ENCODE measurements around the gene PLAC1.

PLAC1 gene

DNA sequence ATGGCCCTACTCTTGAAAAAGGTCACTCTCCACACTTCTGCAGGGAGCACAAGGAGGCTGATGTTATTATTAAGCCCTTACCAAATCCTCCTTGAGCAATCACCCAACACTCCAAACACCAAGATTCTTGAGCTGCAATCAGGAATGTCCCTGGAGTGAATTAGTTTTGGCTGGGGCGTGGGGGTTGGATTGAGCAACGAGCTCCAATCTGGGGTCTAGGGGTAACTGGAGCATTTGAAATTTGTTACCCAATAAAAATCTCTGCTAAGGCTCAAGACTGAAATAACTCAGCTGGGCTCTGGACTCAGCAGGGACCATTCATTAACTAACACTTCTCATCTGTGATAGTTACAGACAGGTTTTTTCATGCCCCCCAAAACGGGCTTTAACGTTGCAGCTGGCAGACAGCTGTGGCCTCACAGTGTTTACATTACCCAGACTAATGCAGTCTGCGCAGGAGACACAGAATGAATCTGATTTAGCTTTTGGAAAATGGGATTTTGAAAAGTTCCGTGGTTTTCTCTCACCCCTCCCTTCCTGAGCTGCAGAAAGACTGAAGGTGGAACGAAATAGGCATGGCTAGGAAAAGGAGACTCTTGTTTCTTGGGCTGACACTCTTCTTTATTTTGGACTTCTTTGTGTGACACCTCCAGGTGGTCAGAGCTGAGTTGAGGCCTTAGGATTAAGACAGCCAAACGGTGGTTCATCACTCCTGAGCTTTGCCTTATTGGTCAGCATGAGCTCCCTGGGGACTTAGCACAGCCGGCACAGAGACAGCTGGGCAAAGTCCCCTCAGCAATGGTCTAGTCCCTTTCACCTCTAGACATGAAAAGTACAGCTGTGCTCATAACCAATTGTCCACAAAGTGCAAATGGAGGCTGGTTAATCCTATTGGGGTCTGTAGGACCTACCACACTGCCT, 26.6 kb downstream of the PLAC1 start:
- DNase-seq (ENCODE audit: extremely low read depth, insufficient read length): no peak
- Histone ChIP-seq H3K27me3 (replicated peaks; ENCODE audit: control insufficient read depth, insufficient read depth, low read length) (no peaks in the 10 kb centered on the region), H3K36me3 (ENCODE audit: control insufficient read depth, insufficient read depth, low read length) (no peaks in the 10 kb centered on the region), H3K4me3 (replicated peaks; ENCODE audit: low read depth, low read length) (no peak overlapping the region)
- TF ChIP-seq, protein P1, sequence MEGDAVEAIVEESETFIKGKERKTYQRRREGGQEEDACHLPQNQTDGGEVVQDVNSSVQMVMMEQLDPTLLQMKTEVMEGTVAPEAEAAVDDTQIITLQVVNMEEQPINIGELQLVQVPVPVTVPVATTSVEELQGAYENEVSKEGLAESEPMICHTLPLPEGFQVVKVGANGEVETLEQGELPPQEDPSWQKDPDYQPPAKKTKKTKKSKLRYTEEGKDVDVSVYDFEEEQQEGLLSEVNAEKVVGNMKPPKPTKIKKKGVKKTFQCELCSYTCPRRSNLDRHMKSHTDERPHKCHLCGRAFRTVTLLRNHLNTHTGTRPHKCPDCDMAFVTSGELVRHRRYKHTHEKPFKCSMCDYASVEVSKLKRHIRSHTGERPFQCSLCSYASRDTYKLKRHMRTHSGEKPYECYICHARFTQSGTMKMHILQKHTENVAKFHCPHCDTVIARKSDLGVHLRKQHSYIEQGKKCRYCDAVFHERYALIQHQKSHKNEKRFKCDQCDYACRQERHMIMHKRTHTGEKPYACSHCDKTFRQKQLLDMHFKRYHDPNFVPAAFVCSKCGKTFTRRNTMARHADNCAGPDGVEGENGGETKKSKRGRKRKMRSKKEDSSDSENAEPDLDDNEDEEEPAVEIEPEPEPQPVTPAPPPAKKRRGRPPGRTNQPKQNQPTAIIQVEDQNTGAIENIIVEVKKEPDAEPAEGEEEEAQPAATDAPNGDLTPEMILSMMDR (IDR thresholded peaks at IDR 0.05; ENCODE audit: insufficient read depth, low read length, poor library complexity, severe bottlenecking): no peak

DNA sequence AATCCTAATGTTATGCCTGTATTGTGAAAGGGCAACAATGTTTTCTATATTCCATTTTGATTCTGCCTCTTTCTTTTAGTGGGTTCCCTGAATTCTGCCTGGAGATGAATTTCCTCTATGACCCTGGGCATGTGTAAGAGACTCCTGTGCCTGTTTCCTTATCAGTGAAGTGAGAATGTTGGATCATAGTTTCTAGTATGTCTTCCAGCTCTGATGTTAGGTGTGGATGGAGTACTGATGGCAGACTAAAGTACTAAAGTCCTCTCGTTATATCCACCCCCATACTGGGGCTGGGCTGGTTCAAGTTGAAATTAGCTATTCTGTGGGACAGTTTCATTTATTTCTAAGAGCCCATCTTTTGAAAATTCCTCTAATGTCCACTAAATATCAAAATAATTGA, 29.6 kb downstream of the PLAC1 start:
- TF ChIP-seq, protein P1 (IDR thresholded peaks at IDR 0.05; ENCODE audit: insufficient read depth, low read length, poor library complexity, severe bottlenecking): no peak
- H3K36me3 ChIP-seq (ENCODE audit: control insufficient read depth, insufficient read depth, low read length): no peaks in the 10 kb centered on the region
- DNase-seq (ENCODE audit: extremely low read depth, insufficient read length): no peak
- H3K27me3 ChIP-seq (replicated peaks; ENCODE audit: control insufficient read depth, insufficient read depth, low read length): no peaks in the 10 kb centered on the region
- H3K4me3 ChIP-seq (replicated peaks; ENCODE audit: low read depth, low read length): no peak overlapping the region

DNA sequence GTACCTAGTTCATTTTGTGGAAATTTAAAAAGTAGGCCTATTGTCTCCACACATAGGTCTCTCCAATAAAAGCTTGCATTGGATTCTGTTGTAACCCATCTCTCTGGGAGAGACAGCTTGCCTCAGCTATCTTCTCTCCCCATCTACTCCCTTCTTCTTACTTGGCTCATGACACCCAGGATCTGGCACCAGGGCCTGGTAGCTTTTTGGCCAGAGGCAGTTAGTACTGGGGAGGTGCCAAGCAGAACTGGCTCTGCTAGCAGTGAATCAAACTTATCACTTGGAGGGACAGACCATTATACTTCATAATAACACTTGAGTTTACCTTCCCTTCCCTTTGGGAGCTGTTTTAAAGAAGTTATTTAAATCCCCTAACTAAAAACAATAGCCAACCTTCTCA, 31.8 kb downstream of the PLAC1 start:
- DNase-seq (ENCODE audit: extremely low read depth, insufficient read length): no peak
- Histone ChIP-seq H3K27me3 (replicated peaks; ENCODE audit: control insufficient read depth, insufficient read depth, low read length) (no peaks in the 10 kb centered on the region), H3K4me3 (replicated peaks; ENCODE audit: low read depth, low read length) (no peak overlapping the region), H3K36me3 (ENCODE audit: control insufficient read depth, insufficient read depth, low read length) (no peaks in the 10 kb centered on the region)
- TF ChIP-seq, protein P1 (IDR thresholded peaks at IDR 0.05; ENCODE audit: insufficient read depth, low read length, poor library complexity, severe bottlenecking): no peak

DNA sequence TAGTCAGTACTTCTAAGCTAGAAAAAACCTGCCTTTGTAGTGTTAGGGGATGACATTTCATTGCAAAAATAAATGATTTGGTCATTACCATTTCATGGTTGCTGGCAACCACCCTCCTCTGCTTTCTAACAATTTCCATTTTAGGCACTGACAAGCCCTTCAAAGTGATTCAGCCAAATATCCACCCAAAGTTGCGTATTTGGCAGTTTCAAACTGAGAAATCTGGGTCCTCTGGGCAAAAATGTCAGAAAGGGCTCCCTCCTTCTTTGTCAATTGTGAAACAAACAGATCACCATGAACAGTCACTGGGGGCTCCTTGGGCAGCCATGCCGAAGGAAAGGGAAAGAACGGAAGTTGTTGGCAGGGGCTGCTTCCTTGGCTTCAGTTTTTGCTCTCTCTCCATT, 33.0 kb downstream of the PLAC1 start:
- H3K36me3 ChIP-seq (ENCODE audit: control insufficient read depth, insufficient read depth, low read length): no peaks in the 10 kb centered on the region
- TF ChIP-seq, protein P1 (IDR thresholded peaks at IDR 0.05; ENCODE audit: insufficient read depth, low read length, poor library complexity, severe bottlenecking): no peak
- no peak overlapping the region for H3K4me3 ChIP-seq (replicated peaks; ENCODE audit: low read depth, low read length)
- no peaks in the 10 kb centered on the region for H3K27me3 ChIP-seq (replicated peaks; ENCODE audit: control insufficient read depth, insufficient read depth, low read length)
- no peak for DNase-seq (ENCODE audit: extremely low read depth, insufficient read length)

DNA sequence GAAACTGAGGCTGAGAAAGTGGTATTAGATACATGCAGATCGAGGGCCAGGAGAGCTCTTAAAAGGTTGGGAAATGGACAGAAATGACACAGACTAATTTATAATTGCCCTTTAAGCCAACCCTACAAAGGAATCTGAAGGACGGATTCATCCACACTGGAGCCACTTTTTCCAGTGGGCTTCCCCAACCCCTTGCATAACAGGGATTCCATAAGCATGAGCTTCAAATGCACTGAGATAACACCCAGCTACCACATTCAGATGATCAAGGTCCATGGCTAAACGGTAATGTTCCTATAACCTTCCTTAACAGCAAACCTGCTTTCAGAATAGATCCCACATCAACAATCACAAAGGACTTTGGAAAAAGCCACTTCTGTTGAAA, 34.2 kb downstream of the PLAC1 start:
- TF ChIP-seq, protein P1 (IDR thresholded peaks at IDR 0.05; ENCODE audit: insufficient read depth, low read length, poor library complexity, severe bottlenecking): no peak
- no peak overlapping the region for H3K4me3 ChIP-seq (replicated peaks; ENCODE audit: low read depth, low read length)
- no peak for DNase-seq (ENCODE audit: extremely low read depth, insufficient read length)
- H3K36me3 ChIP-seq (ENCODE audit: control insufficient read depth, insufficient read depth, low read length): no peaks in the 10 kb centered on the region
- no peaks in the 10 kb centered on the region for H3K27me3 ChIP-seq (replicated peaks; ENCODE audit: control insufficient read depth, insufficient read depth, low read length)

All from GM06990 (cell line).